Neural crest cell (in vitro differentiated cells): ENCODE data around the gene EFHB. TPM values are rescaled to one million over a fixed set of nuclear protein-coding genes. Genes with fewer than 3 reads are reported as not detected.
A peak's percentile ranks its signal among the peaks of the same experiment; 100 is the strongest.
"Not testable (repeated sequence)": the region's sequence is repeated elsewhere in the genome, so short reads cannot be mapped to it uniquely, and the experiment has no call there.

Experiments
- DNase-seq: peaks from one replicate; pipeline ENCODE4 v3.0.0; 2021; ENCODE audit warnings: low read depth, mixed read lengths, low spot score
- H3K27ac Mint-ChIP-seq: one replicate; pipeline ENCODE4 v1.8.0; 2021; ENCODE audit warnings: mild to moderate bottlenecking, mixed read lengths; ENCODE audit not compliant: unreplicated experiment
- H3K27me3 Mint-ChIP-seq: 2 replicates; pipeline ENCODE4 v1.8.0; 2021; ENCODE audit warnings: low read depth, mild to moderate bottlenecking, mixed read lengths
- H3K36me3 Mint-ChIP-seq: 2 replicates; pipeline ENCODE4 v1.8.0; 2021; ENCODE audit warnings: low read depth, mild to moderate bottlenecking, mixed read lengths
- H3K4me1 Mint-ChIP-seq: 2 replicates; pipeline ENCODE4 v1.8.0; 2021; ENCODE audit warnings: mixed read lengths
- H3K4me3 Mint-ChIP-seq: one replicate; pipeline ENCODE4 v1.8.0; 2021; ENCODE audit warnings: mild to moderate bottlenecking, mixed read lengths
- H3K9me3 Mint-ChIP-seq: 2 replicates; pipeline ENCODE4 v1.8.0; 2021; ENCODE audit warnings: mixed read lengths
- total RNA-seq: library from RNA; stranded (reverse); gene quantifications from 2 replicates; pipeline ENCODE4 v1.2.1, GENCODE V29; 2021
- TF ChIP-seq, protein P1 (sequence below): fragments of 200-600 bp; sonication (generic); conservative IDR thresholded peaks from 2 replicates; pipeline ENCODE4 v1.5.0; 2021; ENCODE audit warnings: antibody characterized with exemption, mild to moderate bottlenecking

EFHB gene
- total RNA-seq, 1 donor from 2014 or later = 3.0 TPM

DNA sequence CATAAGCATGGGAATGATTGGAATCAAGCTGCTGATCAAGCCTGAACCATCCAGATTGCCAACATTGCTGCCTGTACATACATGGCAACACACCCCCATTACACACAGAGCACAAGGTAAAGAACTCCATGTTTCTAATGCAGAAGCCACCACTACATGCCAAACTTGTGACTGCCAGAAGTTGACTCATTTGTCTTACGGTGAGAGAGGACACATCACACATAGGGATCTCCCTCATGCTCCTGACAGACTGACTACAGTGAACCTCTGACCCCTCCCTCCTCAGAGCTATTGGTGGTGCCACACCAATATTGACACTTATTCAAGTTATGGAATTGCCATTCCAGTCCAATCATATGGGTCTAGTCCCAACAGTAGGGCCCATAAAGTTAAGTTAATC lies 42.3 kb downstream of the EFHB start:
- DNase-seq = no peak
- no peak overlapping the region for H3K4me3 Mint-ChIP-seq
- H3K27me3 Mint-ChIP-seq = no peaks in the 10 kb centered on the region

DNA sequence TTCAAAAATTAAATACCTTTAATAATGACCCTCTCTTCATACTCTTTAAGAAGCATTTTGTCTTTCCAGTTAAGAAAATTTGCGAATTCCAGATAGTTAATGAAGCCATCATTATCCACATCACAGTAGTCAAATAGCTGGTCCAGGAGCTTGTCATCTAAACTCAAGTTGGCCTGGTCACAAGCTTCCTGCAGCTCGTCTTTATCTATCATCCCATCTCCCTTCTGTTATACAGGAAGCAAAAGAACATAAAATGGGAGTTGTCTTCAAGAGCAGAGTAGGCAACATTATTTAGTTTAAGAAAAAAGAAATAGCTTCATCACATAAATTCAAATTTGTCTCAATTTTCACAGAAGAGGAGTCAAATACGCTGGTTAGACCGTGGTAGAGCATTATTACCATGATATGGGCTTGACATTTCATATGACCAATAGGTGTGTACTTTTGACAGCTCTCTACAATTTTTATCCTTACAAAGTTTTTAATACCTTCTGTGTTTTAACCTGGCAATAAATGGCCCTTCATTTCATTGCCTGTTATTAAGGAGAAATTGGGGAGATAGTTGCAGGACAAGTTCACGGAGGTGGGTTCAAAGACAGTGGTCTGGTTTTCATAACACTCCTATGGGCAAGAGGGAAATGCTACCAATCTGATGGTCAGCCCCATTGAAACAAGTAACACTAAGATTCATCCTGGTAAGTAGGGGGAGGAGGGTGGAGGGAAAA lies 45.4 kb downstream of the EFHB start:
- no peaks in the 10 kb centered on the region for H3K27me3 Mint-ChIP-seq
- H3K4me3 Mint-ChIP-seq = no peak overlapping the region
- no peak overlapping the region for H3K27ac Mint-ChIP-seq

More for the DNA sequence above, 42.3 kb downstream of the EFHB start:
- no peaks in the 10 kb centered on the region for H3K4me1 Mint-ChIP-seq
- no peaks in the 10 kb centered on the region for H3K9me3 Mint-ChIP-seq
- no peaks in the 10 kb centered on the region for H3K36me3 Mint-ChIP-seq
- TF ChIP-seq, protein P1, sequence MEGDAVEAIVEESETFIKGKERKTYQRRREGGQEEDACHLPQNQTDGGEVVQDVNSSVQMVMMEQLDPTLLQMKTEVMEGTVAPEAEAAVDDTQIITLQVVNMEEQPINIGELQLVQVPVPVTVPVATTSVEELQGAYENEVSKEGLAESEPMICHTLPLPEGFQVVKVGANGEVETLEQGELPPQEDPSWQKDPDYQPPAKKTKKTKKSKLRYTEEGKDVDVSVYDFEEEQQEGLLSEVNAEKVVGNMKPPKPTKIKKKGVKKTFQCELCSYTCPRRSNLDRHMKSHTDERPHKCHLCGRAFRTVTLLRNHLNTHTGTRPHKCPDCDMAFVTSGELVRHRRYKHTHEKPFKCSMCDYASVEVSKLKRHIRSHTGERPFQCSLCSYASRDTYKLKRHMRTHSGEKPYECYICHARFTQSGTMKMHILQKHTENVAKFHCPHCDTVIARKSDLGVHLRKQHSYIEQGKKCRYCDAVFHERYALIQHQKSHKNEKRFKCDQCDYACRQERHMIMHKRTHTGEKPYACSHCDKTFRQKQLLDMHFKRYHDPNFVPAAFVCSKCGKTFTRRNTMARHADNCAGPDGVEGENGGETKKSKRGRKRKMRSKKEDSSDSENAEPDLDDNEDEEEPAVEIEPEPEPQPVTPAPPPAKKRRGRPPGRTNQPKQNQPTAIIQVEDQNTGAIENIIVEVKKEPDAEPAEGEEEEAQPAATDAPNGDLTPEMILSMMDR = no peak
- no peak overlapping the region for H3K27ac Mint-ChIP-seq

DNA sequence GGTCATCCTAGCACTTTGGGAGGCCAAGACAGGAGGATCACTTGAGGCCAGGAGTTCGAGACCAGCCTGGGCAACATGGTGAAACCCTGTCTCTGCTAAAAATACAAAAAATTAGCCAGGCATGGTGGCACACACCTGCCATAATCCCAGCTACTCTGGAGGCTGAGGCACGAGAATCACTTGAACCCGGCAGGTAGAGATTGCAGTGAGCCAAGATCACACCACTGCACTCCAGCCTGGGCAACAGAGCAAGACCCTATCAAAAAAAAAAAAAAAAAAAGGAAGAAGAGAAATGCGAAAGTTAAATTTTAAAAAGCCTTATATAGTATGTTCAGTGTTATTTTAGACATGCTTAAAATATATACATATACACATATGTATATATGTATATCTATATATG lies 46.9 kb downstream of the EFHB start:
- not testable (repeated sequence) for H3K9me3 Mint-ChIP-seq, H3K36me3 Mint-ChIP-seq, H3K27ac Mint-ChIP-seq, H3K27me3 Mint-ChIP-seq, H3K4me3 Mint-ChIP-seq, H3K4me1 Mint-ChIP-seq, DNase-seq

More for the DNA sequence above, 45.4 kb downstream of the EFHB start:
- Mint-ChIP-seq H3K36me3 (no peaks in the 10 kb centered on the region), H3K9me3 (no peaks in the 10 kb centered on the region), H3K4me1 (no peaks in the 10 kb centered on the region)
- TF ChIP-seq, protein P1 = no peak
- no peak for DNase-seq

DNA sequence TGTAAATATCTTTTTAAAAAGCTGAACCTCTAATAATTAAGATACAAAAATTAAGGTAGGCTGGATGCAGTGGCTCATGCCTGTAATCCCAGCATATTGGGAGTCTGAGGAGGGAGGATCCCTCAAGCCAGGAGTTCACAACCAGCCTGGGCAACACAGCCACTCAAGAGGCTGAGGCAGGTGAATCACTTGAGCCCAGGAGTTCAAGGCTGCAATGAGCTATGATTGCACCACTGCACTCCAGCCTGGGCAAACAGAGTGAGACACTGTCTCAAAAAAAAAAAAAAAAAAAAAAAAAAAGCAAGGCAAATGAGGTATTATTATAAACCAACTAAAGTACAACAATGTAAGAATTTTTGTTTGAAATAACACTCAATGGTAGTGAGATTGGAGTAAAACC lies 47.6 kb downstream of the EFHB start:
- TF ChIP-seq, protein P1 = no peak
- Mint-ChIP-seq H3K4me1 (no peaks in the 10 kb centered on the region), H3K36me3 (no peaks in the 10 kb centered on the region), H3K4me3 (no peak overlapping the region), H3K9me3 (no peaks in the 10 kb centered on the region), H3K27ac (no peak overlapping the region), H3K27me3 (no peaks in the 10 kb centered on the region)
- DNase-seq = no peak

DNA sequence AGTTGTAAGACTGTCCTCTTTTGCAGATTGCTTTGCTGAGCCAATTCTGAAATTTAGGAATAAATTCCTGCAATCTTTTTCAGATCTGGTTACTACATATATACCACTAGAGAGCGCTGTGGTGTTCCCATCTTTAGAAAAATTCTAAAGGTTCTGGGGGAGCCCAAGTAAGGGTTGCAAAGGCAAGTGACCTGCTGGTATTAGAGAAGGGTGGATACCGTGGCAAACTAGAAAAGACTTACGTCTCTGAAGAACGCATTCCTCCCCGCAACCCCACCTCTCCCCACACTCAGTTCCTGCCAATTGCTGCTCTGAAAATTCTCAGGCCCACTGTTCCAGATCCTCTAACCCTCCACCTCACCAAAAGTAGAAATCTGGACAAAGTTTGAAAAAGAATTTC lies 48.5 kb downstream of the EFHB start:
- no peaks in the 10 kb centered on the region for H3K36me3 Mint-ChIP-seq
- H3K27me3 Mint-ChIP-seq = no peaks in the 10 kb centered on the region
- DNase-seq = no peak
- H3K4me3 Mint-ChIP-seq = no peak overlapping the region
- H3K9me3 Mint-ChIP-seq = no peaks in the 10 kb centered on the region
- H3K4me1 Mint-ChIP-seq = no peaks in the 10 kb centered on the region
- TF ChIP-seq, protein P1 = peak; percentile 68
- no peak overlapping the region for H3K27ac Mint-ChIP-seq

DNA sequence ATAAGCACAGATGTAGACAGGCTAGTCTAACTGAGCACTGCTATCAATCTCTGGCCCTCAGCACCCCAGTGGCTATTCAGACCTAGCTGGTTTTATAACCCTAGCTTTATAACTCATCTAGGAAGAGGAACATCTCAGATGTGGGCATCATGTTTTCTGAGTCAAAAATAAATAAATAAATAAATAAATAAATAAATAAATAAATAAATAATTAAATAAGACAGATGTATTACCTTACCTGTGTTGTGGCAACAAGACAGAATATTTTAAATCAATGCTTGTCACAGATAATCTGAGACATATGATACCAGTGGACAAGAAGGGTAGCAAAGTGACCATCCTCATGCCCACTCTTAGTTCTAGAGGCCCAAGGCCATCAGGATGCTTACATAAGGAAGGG lies 52.2 kb downstream of the EFHB start:
- Mint-ChIP-seq H3K9me3 (no peaks in the 10 kb centered on the region), H3K4me1 (no peaks in the 10 kb centered on the region), H3K27ac (no peak overlapping the region), H3K36me3 (no peaks in the 10 kb centered on the region), H3K4me3 (no peak overlapping the region), H3K27me3 (no peaks in the 10 kb centered on the region)
- TF ChIP-seq, protein P1 = no peak
- no peak for DNase-seq
